Testis (tissue), 3 donors: ENCODE measurements around the gene ENPP4. TPM values are rescaled to one million over a fixed set of nuclear protein-coding genes. Genes with fewer than 3 reads are reported as not detected.
A peak's percentile ranks its signal among the peaks of the same experiment; 100 is the strongest.

ENCODE experiments used
- DNase-seq: peaks from one replicate; pipeline ENCODE4 v3.0.0-alpha.2; 2019
- H3K27ac ChIP-seq, 2 donors: fragments of 200-600 bp; sonication (generic); one replicate each; pipeline ENCODE4 v1.5.1; 2019
- H3K27me3 ChIP-seq: fragments of 200-600 bp; sonication (generic); one replicate; pipeline ENCODE4 v1.5.1; 2019
- H3K36me3 ChIP-seq: fragments of 200-600 bp; sonication (generic); one replicate; pipeline ENCODE4 v1.5.1; 2017; ENCODE audit warnings: low read depth; ENCODE audit errors: missing control alignments
- H3K4me1 ChIP-seq: fragments of 200-600 bp; sonication (generic); one replicate; pipeline ENCODE4 v1.5.1; 2019
- H3K4me3 ChIP-seq, 2 donors: fragments of 200-600 bp; sonication (generic); one replicate each; pipeline ENCODE4 v1.5.1; 2017 to 2019
- H3K9me3 ChIP-seq: fragments of 200-600 bp; sonication (generic); one replicate; pipeline ENCODE4 v1.5.1; 2017
- CTCF ChIP-seq, 3 experiments: fragments of 450-650 bp in 2 of 3; fragments of 200-600 bp in 1 of 3; sonication (generic) in 1 of 3; IDR thresholded peaks; one replicate each; pipeline ENCODE4 v1.5.1; 2016 to 2019; ENCODE audit warnings: antibody characterized with exemption in 3 of 3, mild to moderate bottlenecking in 2 of 3, moderate library complexity in 1 of 3
- POLR2A ChIP-seq: fragments of 450-650 bp; IDR thresholded peaks from one replicate; pipeline ENCODE4 v1.6.1; 2017; ENCODE audit warnings: antibody characterized with exemption, mild to moderate bottlenecking, moderate library complexity
- WGBS, 2 donors: methylation state at CpG; one replicate each; pipeline ENCODE4 v1.1.5; 2018; 5-methylcytosine and 5-hydroxymethylcytosine counted together
- intact Hi-C: fragments of 100-400 bp; cut with DNase I; formaldehyde crosslinking; loops from one replicate; pipeline ENCODE4 v1.15.1; 2023; ENCODE audit warnings: low total_unique reads
- polyA plus RNA-seq: library from polyadenylated mRNA; stranded (reverse); fragments of 350-450 nt; fragmentation: Illumina TruSeq; extraction: RNeasy Lipid Tissue Mini Kit (QIAGEN cat#74804); gene quantifications from one replicate; pipeline ENCODE4 v1.2.3, GENCODE V29; 2014; ENCODE audit warnings: low read depth, low replicate concordance; ENCODE audit not compliant: insufficient read depth
- total RNA-seq, 2 donors: library from RNA; depleted of rRNA; stranded (reverse); fragments of >200 nt; gene quantifications; one replicate each; pipeline ENCODE4 v1.2.3, GENCODE V29; 2016

Gene ENPP4
- total and polyA plus RNA-seq, 3 donors from 2014 or later, result 13.0 to 23.1 (median 21.1) TPM

- no peaks in the 10 kb centered on the region for H3K27me3 ChIP-seq
- TF ChIP-seq CTCF (IDR thresholded peaks at IDR 0.05), result no peak
- no peak for TF ChIP-seq POLR2A
- H3K27ac ChIP-seq, result no peak overlapping the region
- intact Hi-C loops, result no loop called here
- H3K4me3 ChIP-seq, result no peak overlapping the region
- no peaks in the 10 kb centered on the region for H3K4me1 ChIP-seq
- 94 to 97% methylated on average over 3 of the region's 3 CpGs for WGBS, 2 donors
- DNase-seq, result no peak
- H3K36me3 ChIP-seq, result no peaks in the 10 kb centered on the region
- H3K9me3 ChIP-seq, result no peaks in the 10 kb centered on the region
Observed at GRCh38 chr6:46102123-46102522, 27.7 kb upstream of the ENPP4 start.

GRCh38 chr6:46103441-46104115 is 26.2 kb upstream of the ENPP4 start:
- intact Hi-C loops, result no loop called here
- no peaks in the 10 kb centered on the region for H3K9me3 ChIP-seq
- H3K4me3 ChIP-seq, result no peak overlapping the region
- no peaks in the 10 kb centered on the region for H3K36me3 ChIP-seq
- TF ChIP-seq CTCF (IDR thresholded peaks at IDR 0.05) (peak in 1 of 3 experiments; percentile 21), POLR2A (no peak)
- DNase-seq, result no peak
- H3K27ac ChIP-seq, result no peak overlapping the region
- H3K4me1 ChIP-seq, result no peaks in the 10 kb centered on the region
- no peaks in the 10 kb centered on the region for H3K27me3 ChIP-seq

GRCh38 chr6:46104209-46104608 is 25.6 kb upstream of the ENPP4 start:
- Histone ChIP-seq H3K9me3 (no peaks in the 10 kb centered on the region), H3K27ac (no peak overlapping the region), H3K36me3 (no peaks in the 10 kb centered on the region), H3K4me3 (no peak overlapping the region), H3K4me1 (no peaks in the 10 kb centered on the region), H3K27me3 (no peaks in the 10 kb centered on the region)
- no peak for TF ChIP-seq CTCF (IDR thresholded peaks at IDR 0.05)
- TF ChIP-seq POLR2A, result no peak
- intact Hi-C loops, result no loop called here
- DNase-seq, result no peak
- 86 to 90% methylated on average over 3 of the region's 3 CpGs for WGBS, 2 donors

- intact Hi-C loops, result no loop called here
Observed at GRCh38 chr6:46105568-46105967, 24.2 kb upstream of the ENPP4 start.

More at GRCh38 chr6:46105568-46105967, 24.2 kb upstream of the ENPP4 start:
- H3K36me3 ChIP-seq, result no peaks in the 10 kb centered on the region
- H3K27me3 ChIP-seq, result no peaks in the 10 kb centered on the region
- H3K4me3 ChIP-seq, result no peak overlapping the region
- no peaks in the 10 kb centered on the region for H3K4me1 ChIP-seq
- no peak overlapping the region for H3K27ac ChIP-seq
- DNase-seq, result no peak
- WGBS, 2 donors, result 8 to 50% methylated on average over 1 of the region's 1 CpG
- H3K9me3 ChIP-seq, result no peaks in the 10 kb centered on the region
- TF ChIP-seq CTCF (IDR thresholded peaks at IDR 0.05) (no peak), POLR2A (no peak)
